22Rv1 (cell line): ENCODE measurements around the gene WAC.

Source experiments
- CTCF ChIP-seq: fragments of 450-650 bp; IDR thresholded peaks from 2 replicates; pipeline ENCODE4 v1.5.1; 2017; ENCODE audit warnings: mild to moderate bottlenecking
- ZFX ChIP-seq: fragments of 450-650 bp; IDR thresholded peaks from 2 replicates; pipeline ENCODE4 v1.6.1; 2017; ENCODE audit warnings: antibody characterized with exemption, borderline replicate concordance

GRCh38 chr10:28631896-28632583 lies 99.1 kb downstream of the WAC start:
- TF ChIP-seq CTCF = no peak
- no peak for TF ChIP-seq ZFX
